ENCODE measurements around the gene FLAD1.
A peak's percentile ranks its signal among the peaks of the same experiment; 100 is the strongest.

FLAD1 gene

GRCh38 chr1:154982897-154983648, at the start of gene FLAD1:
Gene FLAD1, plus strand, starts transcription at chr1:154983344. Its CDS starts 351 bp downstream, at chr1:154983695.
- peak; percentile 99 for DNase-seq (ENCODE audit: low read depth)

- DNase-seq (ENCODE audit: low read depth): no peak
These were observed 48.7 kb upstream of the FLAD1 start for GRCh38 chr1:154934358-154934948.

- no peak for DNase-seq (ENCODE audit: low read depth)
These were observed 47.2 kb upstream of the FLAD1 start for GRCh38 chr1:154935749-154936554.

- DNase-seq (ENCODE audit: low read depth): peak; percentile 84
These were observed 46.5 kb upstream of the FLAD1 start, which contains the start of gene PMVK for GRCh38 chr1:154936555-154937084. Gene PMVK, minus strand, starts transcription at chr1:154936719. Its CDS starts 34 bp downstream, at chr1:154936685.

- peak; percentile 83 for DNase-seq (ENCODE audit: low read depth)
These were observed 45.8 kb upstream of the FLAD1 start for GRCh38 chr1:154937085-154937987.

GRCh38 chr1:154937988-154938386, 45.2 kb upstream of the FLAD1 start:
- no peak for DNase-seq (ENCODE audit: low read depth)

- no peak for DNase-seq (ENCODE audit: low read depth)
These were observed 44.3 kb upstream of the FLAD1 start for GRCh38 chr1:154938604-154939399.

GRCh38 chr1:154940213-154940560, 43.0 kb upstream of the FLAD1 start:
- no peak for DNase-seq (ENCODE audit: low read depth)

- no peak for DNase-seq (ENCODE audit: low read depth)
These were observed 42.4 kb upstream of the FLAD1 start for GRCh38 chr1:154940651-154941194.

GRCh38 chr1:154941333-154942013, 41.7 kb upstream of the FLAD1 start:
- no peak for DNase-seq (ENCODE audit: low read depth)

- DNase-seq (ENCODE audit: low read depth): no peak
These were observed 39.3 kb upstream of the FLAD1 start for GRCh38 chr1:154943649-154944400.

GRCh38 chr1:154944401-154945159, 38.6 kb upstream of the FLAD1 start:
- no peak for DNase-seq (ENCODE audit: low read depth)

GRCh38 chr1:154945160-154945961, 37.8 kb upstream of the FLAD1 start:
- no peak for DNase-seq (ENCODE audit: low read depth)

GRCh38 chr1:154945962-154946850, 36.9 kb upstream of the FLAD1 start:
- DNase-seq (ENCODE audit: low read depth): no peak

GRCh38 chr1:154948079-154948478, 35.1 kb upstream of the FLAD1 start:
- DNase-seq (ENCODE audit: low read depth): no peak

GRCh38 chr1:154951901-154952657, 31.1 kb upstream of the FLAD1 start:
- DNase-seq (ENCODE audit: low read depth): no peak
